Upper lobe of left lung (tissue), 6 donors: Measurements from ENCODE around the gene TLE2. TPM values are rescaled to one million over a fixed set of nuclear protein-coding genes. Genes with fewer than 3 reads are reported as not detected.

Experiments used
- ATAC-seq, 2 donors: fragments of 200-7000 bp; cut with Tn5 transposase; one replicate each; pipeline ENCODE4 v1.9.1; 2022; ENCODE audit warnings: mild to moderate bottlenecking in 2 of 2, moderate library complexity in 2 of 2; ENCODE audit not compliant: low FRiP score in 2 of 2
- DNase-seq, 2 donors: peaks; one replicate each; pipeline ENCODE4 v3.0.0-alpha.2; 2019 to 2020
- H3K27ac ChIP-seq, 4 donors: fragments of 200-600 bp; sonication (generic); one replicate each; pipeline ENCODE4 v1.5.1; 2016 to 2019
- H3K27me3 ChIP-seq, 4 donors: fragments of 200-600 bp; sonication (generic); one replicate each; pipeline ENCODE4 v1.5.1; 2017 to 2019
- H3K36me3 ChIP-seq, 4 donors: fragments of 200-600 bp; sonication (generic); one replicate each; pipeline ENCODE4 v1.5.1; 2016 to 2019
- H3K4me1 ChIP-seq, 4 donors: fragments of 200-600 bp; sonication (generic); one replicate each; pipeline ENCODE4 v1.5.1; 2018 to 2019
- H3K4me3 ChIP-seq, 4 donors: fragments of 200-600 bp; sonication (generic); one replicate each; pipeline ENCODE4 v1.5.1; 2017 to 2019; ENCODE audit warnings: mild to moderate bottlenecking in 2 of 4, moderate library complexity in 1 of 4
- H3K9me3 ChIP-seq, 4 donors: fragments of 200-600 bp; sonication (generic); one replicate each; pipeline ENCODE4 v1.5.1; 2018 to 2019
- CTCF ChIP-seq, 6 experiments: fragments of 450-650 bp in 4 of 6; fragments of 200-600 bp in 2 of 6; sonication (generic) in 2 of 6; IDR thresholded peaks; one replicate each; pipeline ENCODE4 v1.5.1; 2016 to 2019; ENCODE audit warnings: antibody characterized with exemption in 6 of 6
- EP300 ChIP-seq, 4 donors: sonication (generic); formaldehyde crosslinking; IDR thresholded peaks; one replicate each; pipeline ENCODE4 v1.5.1; 2017; ENCODE audit warnings: antibody characterized with exemption in 4 of 4, control low read depth in 2 of 4
- POLR2A ChIP-seq, 4 donors: fragments of 450-650 bp; IDR thresholded peaks; one replicate each; pipeline ENCODE4 v1.5.1; 2016 to 2017; ENCODE audit warnings: antibody characterized with exemption in 4 of 4, mild to moderate bottlenecking in 2 of 4
- POLR2AphosphoS5 ChIP-seq, 2 donors: sonication (generic); formaldehyde crosslinking; IDR thresholded peaks; one replicate each; pipeline ENCODE4 v1.5.1; 2017; ENCODE audit warnings: antibody characterized with exemption in 2 of 2
- WGBS, 2 donors: methylation state at CpG; one replicate each; pipeline ENCODE4 v1.1.5; 2017 to 2018; 5-methylcytosine and 5-hydroxymethylcytosine counted together
- total RNA-seq, 6 donors: library from RNA; depleted of rRNA in 4 of 6; stranded (reverse); fragments of >200 nt in 4 of 6; gene quantifications; one replicate each; pipeline versions ENCODE4 v1.1.0 to v1.2.1, GENCODE V29; 2016 to 2021
- donor health status: DM: no; HTN: no; CAD: no; lungs with moderate emphysema.
- donor health status: DM: no; HTN: yes; CAD: no; lungs with severe emphysema.

The TLE2 gene
- total RNA-seq, 6 donors from 2014 or later = 35.0 to 115 (median 56.0) TPM

GRCh38 chr19:3017923-3018322 lies 11.2 kb downstream of the TLE2 start:
- TF ChIP-seq EP300 (IDR thresholded peaks at IDR 0.05) = no peak
- TF ChIP-seq POLR2A (IDR thresholded peaks at IDR 0.05) = no peak
- no peak for TF ChIP-seq CTCF (IDR thresholded peaks at IDR 0.05)
- no peak for TF ChIP-seq POLR2AphosphoS5 (IDR thresholded peaks at IDR 0.05)
- Histone ChIP-seq H3K36me3 (peaks cover 0 to 54% (median 17%) of the 10 kb centered on the region in 4 donors), H3K4me3 (no peak overlapping the region), H3K9me3 (no peaks in the 10 kb centered on the region), H3K4me1 (no peaks in the 10 kb centered on the region), H3K27me3 (no peaks in the 10 kb centered on the region), H3K27ac (no peak overlapping the region)
- ATAC-seq (no peak), DNase-seq (no peak)
- 95% methylated on average over 7 of the region's 7 CpGs for WGBS, 2 donors

- no peak for ATAC-seq
Measured at GRCh38 chr19:3015126-3016057, 13.7 kb downstream of the TLE2 start.

GRCh38 chr19:3014135-3014534 lies 14.9 kb downstream of the TLE2 start:
- peaks cover 0 to 79% (median 36%) of the 10 kb centered on the region in 4 donors for H3K36me3 ChIP-seq

More at GRCh38 chr19:3015126-3016057, 13.7 kb downstream of the TLE2 start:
- Histone ChIP-seq H3K27me3 (no peaks in the 10 kb centered on the region), H3K4me3 (no peak overlapping the region), H3K36me3 (peaks cover 0 to 79% (median 32%) of the 10 kb centered on the region in 4 donors), H3K9me3 (no peaks in the 10 kb centered on the region), H3K4me1 (no peaks in the 10 kb centered on the region), H3K27ac (no peak overlapping the region)
- no peak for TF ChIP-seq POLR2AphosphoS5 (IDR thresholded peaks at IDR 0.05)
- no peak for TF ChIP-seq POLR2A (IDR thresholded peaks at IDR 0.05)
- no peak for TF ChIP-seq EP300 (IDR thresholded peaks at IDR 0.05)
- TF ChIP-seq CTCF (IDR thresholded peaks at IDR 0.05) = no peak
- WGBS, 2 donors = 91 to 94% methylated on average over 22 of the region's 22 CpGs
- DNase-seq = no peak

GRCh38 chr19:3013263-3013725 lies 15.8 kb downstream of the TLE2 start:
- Histone ChIP-seq H3K4me3 (no peak overlapping the region), H3K9me3 (no peaks in the 10 kb centered on the region), H3K36me3 (peaks cover 0 to 83% (median 40%) of the 10 kb centered on the region in 4 donors), H3K4me1 (no peaks in the 10 kb centered on the region), H3K27me3 (no peaks in the 10 kb centered on the region), H3K27ac (no peak overlapping the region)
- 86 to 91% methylated on average over 7 of the region's 7 CpGs for WGBS, 2 donors
- ATAC-seq (no peak), DNase-seq (no peak)
- no peak for TF ChIP-seq CTCF (IDR thresholded peaks at IDR 0.05)

More at GRCh38 chr19:3014135-3014534, 14.9 kb downstream of the TLE2 start:
- DNase-seq (no peak), ATAC-seq (no peak)
- no peaks in the 10 kb centered on the region for H3K27me3 ChIP-seq
- H3K4me1 ChIP-seq = no peaks in the 10 kb centered on the region
- H3K27ac ChIP-seq = no peak overlapping the region
- no peak overlapping the region for H3K4me3 ChIP-seq
- no peaks in the 10 kb centered on the region for H3K9me3 ChIP-seq
- whole genome bisulfite sequencing, 2 donors = 92 to 93% methylated on average over 8 of the region's 8 CpGs
- TF ChIP-seq POLR2A (IDR thresholded peaks at IDR 0.05) (no peak), CTCF (IDR thresholded peaks at IDR 0.05) (no peak), POLR2AphosphoS5 (IDR thresholded peaks at IDR 0.05) (no peak)
